Spleen (tissue), 11 donors: Measurements from ENCODE around the gene CBX2. TPM values are rescaled to one million over a fixed set of nuclear protein-coding genes. Genes with fewer than 3 reads are reported as not detected.
A peak's percentile ranks its signal among the peaks of the same experiment; 100 is the strongest.

Experiments used
- DNase-seq: peaks from one replicate; pipeline ENCODE4 v3.0.0-alpha.2; 2020
- H3K27ac ChIP-seq, 8 donors: fragments of 200-600 bp; sonication (generic) in 7 of 8; 1 replicate in 4 of 8; 2 replicates in 4 of 8; pipeline versions ENCODE4 v1.5.0 to v1.8.0; 2016 to 2021; ENCODE audit warnings: inconsistent platforms in 4 of 8, mild to moderate bottlenecking in 4 of 8, moderate library complexity in 1 of 8
- H3K27me3 ChIP-seq, 7 donors: fragments of 200-600 bp; sonication (generic) in 6 of 7; replicated peaks in 1 of 7; 1 replicate in 4 of 7; 2 replicates in 3 of 7; pipeline versions ENCODE4 v1.5.0 to v1.8.0; 2016 to 2021; ENCODE audit warnings: inconsistent platforms in 3 of 7, mild to moderate bottlenecking in 1 of 7
- H3K36me3 ChIP-seq, 6 donors: fragments of 200-600 bp; sonication (generic) in 5 of 6; 1 replicate in 4 of 6; 2 replicates in 2 of 6; pipeline versions ENCODE4 v1.5.0 to v1.8.0; 2016 to 2021; ENCODE audit warnings: inconsistent platforms in 2 of 6
- H3K4me1 ChIP-seq, 6 donors: fragments of 200-600 bp; sonication (generic) in 5 of 6; 1 replicate in 3 of 6; 2 replicates in 3 of 6; pipeline versions ENCODE4 v1.5.0 to v1.8.0; 2016 to 2021; ENCODE audit warnings: inconsistent platforms in 3 of 6
- H3K4me3 ChIP-seq, 8 donors: fragments of 200-600 bp; sonication (generic) in 7 of 8; 1 replicate in 4 of 8; 2 replicates in 4 of 8; pipeline versions ENCODE4 v1.5.0 to v1.8.0; 2016 to 2021; ENCODE audit warnings: inconsistent platforms in 4 of 8, mild to moderate bottlenecking in 4 of 8, moderate library complexity in 2 of 8
- H3K9me3 ChIP-seq, 8 donors: fragments of 200-600 bp; sonication (generic) in 7 of 8; 1 replicate in 4 of 8; 2 replicates in 4 of 8; pipeline versions ENCODE4 v1.5.0 to v1.8.0; 2016 to 2021; ENCODE audit warnings: inconsistent platforms in 4 of 8
- POLR2A ChIP-seq, 3 donors: fragments of 450-650 bp; IDR thresholded peaks; one replicate each; pipeline ENCODE4 v1.5.1; 2017; ENCODE audit warnings: antibody characterized with exemption in 3 of 3, mild to moderate bottlenecking in 1 of 3
- POLR2AphosphoS5 ChIP-seq, 3 donors: sonication (generic); formaldehyde crosslinking; IDR thresholded peaks; one replicate each; pipeline ENCODE4 v1.5.1; 2017; ENCODE audit warnings: antibody characterized with exemption in 3 of 3
- WGBS, 5 donors: extraction: QIAGEN DNeasy Blood & Tissue Kit in 3 of 5; methylation state at CpG; one replicate each; pipeline versions ENCODE4 v1.1.5 to v1.1.7; 2013 to 2018; 5-methylcytosine and 5-hydroxymethylcytosine counted together
- intact Hi-C: fragments of 100-400 bp; cut with DNase I; formaldehyde crosslinking; loops from one replicate; pipeline ENCODE4 v1.15.0; 2023; ENCODE audit warnings: low total_unique reads
- polyA plus RNA-seq, 3 donors: library from polyadenylated mRNA; stranded (reverse); fragments of 200-250 nt; gene quantifications; one replicate each; pipeline ENCODE4 v1.2.1, GENCODE V29; 2013
- total RNA-seq, 7 donors: library from RNA; depleted of rRNA in 3 of 7; stranded (reverse); fragments of >200 nt in 3 of 7; fragmentation: NEBNext Ultra II Directional in 4 of 7; extraction: Animal tissue kit (Norgen Biotek cat#: 25700) in 4 of 7; gene quantifications; one replicate each; pipeline versions ENCODE4 v1.1.0 to v1.2.1, GENCODE V29; 2016 to 2021
- TF ChIP-seq, protein P1 (sequence below), 11 experiments: fragments of 200-600 bp in 7 of 11; fragments of 450-650 bp in 4 of 11; sonication (generic) in 4 of 11; IDR thresholded peaks in 8 of 11; conservative IDR thresholded peaks in 3 of 11; 1 replicate in 7 of 11; 2 replicates in 4 of 11; pipeline versions ENCODE4 v1.4.0 to v1.8.0; 2016 to 2021; ENCODE audit warnings: antibody characterized with exemption in 11 of 11, inconsistent platforms in 4 of 11, mild to moderate bottlenecking in 1 of 11
- donor health status: healthy with polysubstance abuse.
- donor health status: DM: no; HTN: no; CAD: no; lungs with moderate emphysema.
- donor health status: DM: no; HTN: no; CAD: no.
- donor health status: Bipolar disorder and iron deficiency.
- donor health status: healthy.
- donor health status: DM: no; HTN: no; CAD: no.
- donor health status: DM: yes; HTN: yes; CAD: no.

The CBX2 gene
- total and polyA plus RNA-seq, 10 donors: 0.48 to 6.2 (median 3.3) TPM

DNA sequence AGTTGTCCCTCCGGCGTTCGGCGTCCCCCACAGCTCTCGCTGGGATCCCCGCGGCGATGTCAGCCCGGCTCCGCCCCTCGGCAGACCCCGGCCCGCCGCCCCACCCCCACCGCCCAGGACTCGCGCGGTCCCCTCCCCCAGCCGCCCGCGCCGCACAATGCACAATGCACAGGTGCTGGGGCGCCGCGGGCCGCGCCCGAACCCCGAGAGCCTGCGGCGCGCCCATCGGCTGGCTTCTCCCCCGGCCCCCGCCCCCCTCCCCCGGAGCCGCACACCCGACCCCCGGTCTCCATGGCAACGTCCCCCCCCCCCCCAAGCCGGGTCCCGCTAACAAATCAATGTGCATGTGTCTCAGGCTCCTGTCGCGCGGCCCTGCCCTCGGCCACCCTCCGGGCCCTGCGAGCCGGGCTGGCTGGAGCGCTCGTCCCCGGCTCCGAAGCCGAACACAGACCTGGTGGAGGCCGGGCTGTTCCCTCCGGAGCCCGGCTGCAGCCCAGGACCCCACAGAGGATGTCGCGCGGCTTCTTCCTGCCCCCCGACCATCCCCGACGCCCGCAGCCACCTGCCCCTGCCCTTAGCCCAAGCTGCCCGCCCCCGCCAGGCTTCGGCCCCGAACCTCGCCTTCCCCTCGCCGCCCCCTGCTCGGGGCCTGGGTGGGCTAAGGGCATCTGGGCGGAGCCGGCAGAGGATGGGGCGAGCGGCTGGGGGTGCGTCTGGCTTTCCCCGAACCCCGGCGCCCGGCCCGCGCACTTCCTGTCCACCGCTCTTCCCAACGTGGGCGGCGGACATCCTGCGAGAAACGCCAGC is 19.7 kb downstream of the CBX2 start:
- Histone ChIP-seq H3K27me3 (peaks cover 36 to 79% (median 65%) of the 10 kb centered on the region in 7 donors), H3K27ac (peak overlapping the region in 5 of 8 donors; percentile 54 to 89 (median 85)), H3K4me1 (peaks cover 31 to 78% (median 71%) of the 10 kb centered on the region in 6 donors), H3K36me3 (peaks cover 0 to 11% (median 2%) of the 10 kb centered on the region in 6 donors), H3K4me3 (peak overlapping the region; percentile 48 to 80 (median 62)), H3K9me3 (peaks cover 0 to 15% (median 0%) of the 10 kb centered on the region in 8 donors)
- WGBS, 5 donors: 0 to 1% (median 1%) methylated on average over 14 to 89 of the region's 89 CpGs
- TF ChIP-seq POLR2A (IDR thresholded peaks at IDR 0.05) (no peak), POLR2AphosphoS5 (IDR thresholded peaks at IDR 0.05) (peak in 1 of 3 donors; percentile 44)
- intact Hi-C loops: loop anchor here (5.0 kb wide), 1 partner anchor 195 kb away; no protein-coding TSS in a partner anchor
- peak; percentile 89 for DNase-seq

DNA sequence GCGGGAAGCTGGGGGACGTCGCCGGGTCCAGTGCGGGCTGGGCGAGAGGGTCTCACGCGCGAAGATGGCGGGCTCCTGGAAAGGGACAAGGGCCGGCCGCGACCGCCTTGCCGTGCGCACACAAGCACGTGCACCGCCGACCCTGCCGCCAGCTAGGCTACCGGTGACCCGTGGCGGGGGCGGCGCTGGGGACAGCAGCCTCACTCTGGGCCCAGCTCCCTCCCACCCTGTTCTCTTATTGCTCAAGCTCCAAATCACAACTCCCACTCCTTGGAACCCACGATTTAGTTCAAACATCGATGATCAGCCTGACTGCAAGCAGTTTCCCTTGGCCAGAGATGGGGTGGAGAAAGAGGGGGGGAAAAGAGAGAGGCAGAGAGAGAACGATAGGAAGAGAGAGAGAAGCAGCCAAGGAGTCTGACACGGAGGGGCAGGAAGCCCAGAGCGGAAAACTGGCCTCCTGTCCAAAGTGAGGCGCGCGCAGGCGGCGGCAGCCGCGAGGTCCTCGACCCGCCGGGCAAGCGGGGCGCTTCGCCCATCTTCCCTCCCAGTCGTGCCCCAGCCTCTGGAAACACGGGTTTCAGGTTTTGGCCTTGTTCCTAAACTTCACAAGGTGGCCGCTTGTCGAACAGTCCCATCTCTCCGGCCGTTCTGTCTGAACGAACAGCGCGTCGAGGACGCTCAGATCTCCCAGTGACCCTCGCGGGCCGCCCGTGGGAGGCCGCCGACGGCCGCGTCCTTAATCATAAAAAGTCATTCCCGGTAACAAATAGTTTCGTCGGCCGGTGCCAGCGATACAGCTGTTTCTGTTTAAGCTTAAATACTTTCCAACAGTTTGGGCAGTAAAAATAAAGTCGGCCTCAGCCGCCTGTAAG is 20.6 kb downstream of the CBX2 start:
- 2 to 4% (median 2%) methylated on average over 55 to 70 of the region's 70 CpGs for WGBS, 5 donors

DNA sequence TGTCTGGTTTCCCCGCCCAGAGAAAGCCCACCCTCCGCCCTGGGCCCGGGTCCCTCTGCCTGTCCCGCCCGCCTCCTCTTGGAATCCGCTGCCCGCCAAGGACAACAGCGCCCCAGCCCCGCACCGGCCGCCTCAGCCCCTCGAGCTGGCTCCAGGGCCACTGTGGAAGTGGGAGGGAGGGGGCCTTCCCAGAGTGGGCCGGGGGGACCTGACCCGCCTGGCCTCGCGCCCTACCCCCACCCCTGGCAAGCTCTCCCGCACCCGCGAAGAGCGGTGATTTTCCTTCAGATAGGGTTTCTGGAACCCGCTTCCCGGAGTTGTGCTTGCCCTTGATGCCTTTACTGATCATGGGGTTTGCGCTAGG is 21.2 kb downstream of the CBX2 start:
- Histone ChIP-seq H3K27ac (no peak overlapping the region), H3K9me3 (peaks cover 0 to 28% (median 0%) of the 10 kb centered on the region in 8 donors), H3K36me3 (peaks cover 0 to 11% (median 2%) of the 10 kb centered on the region in 6 donors), H3K4me1 (peaks cover 37 to 83% (median 79%) of the 10 kb centered on the region in 6 donors), H3K4me3 (peak overlapping the region in 1 of 8 donors; percentile 80), H3K27me3 (peaks cover 46 to 79% (median 69%) of the 10 kb centered on the region in 7 donors)
- TF ChIP-seq POLR2A (IDR thresholded peaks at IDR 0.05): no peak
- TF ChIP-seq, protein P1, sequence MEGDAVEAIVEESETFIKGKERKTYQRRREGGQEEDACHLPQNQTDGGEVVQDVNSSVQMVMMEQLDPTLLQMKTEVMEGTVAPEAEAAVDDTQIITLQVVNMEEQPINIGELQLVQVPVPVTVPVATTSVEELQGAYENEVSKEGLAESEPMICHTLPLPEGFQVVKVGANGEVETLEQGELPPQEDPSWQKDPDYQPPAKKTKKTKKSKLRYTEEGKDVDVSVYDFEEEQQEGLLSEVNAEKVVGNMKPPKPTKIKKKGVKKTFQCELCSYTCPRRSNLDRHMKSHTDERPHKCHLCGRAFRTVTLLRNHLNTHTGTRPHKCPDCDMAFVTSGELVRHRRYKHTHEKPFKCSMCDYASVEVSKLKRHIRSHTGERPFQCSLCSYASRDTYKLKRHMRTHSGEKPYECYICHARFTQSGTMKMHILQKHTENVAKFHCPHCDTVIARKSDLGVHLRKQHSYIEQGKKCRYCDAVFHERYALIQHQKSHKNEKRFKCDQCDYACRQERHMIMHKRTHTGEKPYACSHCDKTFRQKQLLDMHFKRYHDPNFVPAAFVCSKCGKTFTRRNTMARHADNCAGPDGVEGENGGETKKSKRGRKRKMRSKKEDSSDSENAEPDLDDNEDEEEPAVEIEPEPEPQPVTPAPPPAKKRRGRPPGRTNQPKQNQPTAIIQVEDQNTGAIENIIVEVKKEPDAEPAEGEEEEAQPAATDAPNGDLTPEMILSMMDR (IDR thresholded peaks at IDR 0.05 in 8 of 11, conservative IDR thresholded peaks at IDR 0.05 in 3 of 11): no peak
- TF ChIP-seq POLR2AphosphoS5 (IDR thresholded peaks at IDR 0.05): no peak
- intact Hi-C loops: loop anchor here (5.0 kb wide), 1 partner anchor 193 kb away; no protein-coding TSS in a partner anchor
- 4 to 9% (median 6%) methylated on average over 15 to 23 of the region's 23 CpGs for WGBS, 5 donors
- DNase-seq: no peak

More for the DNA sequence above, 20.6 kb downstream of the CBX2 start:
- Histone ChIP-seq H3K4me1 (peaks cover 37 to 78% (median 72%) of the 10 kb centered on the region in 6 donors), H3K27ac (peak overlapping the region in 1 of 8 donors; percentile 86), H3K27me3 (peaks cover 41 to 79% (median 65%) of the 10 kb centered on the region in 7 donors), H3K9me3 (peaks cover 0 to 22% (median 0%) of the 10 kb centered on the region in 8 donors), H3K4me3 (peak overlapping the region in 7 of 8 donors; percentile 60 to 80 (median 63)), H3K36me3 (peaks cover 0 to 11% (median 2%) of the 10 kb centered on the region in 6 donors)
- TF ChIP-seq, protein P1 (IDR thresholded peaks at IDR 0.05 in 8 of 11, conservative IDR thresholded peaks at IDR 0.05 in 3 of 11): no peak
- TF ChIP-seq POLR2AphosphoS5 (IDR thresholded peaks at IDR 0.05): peak in 1 of 3 donors; percentile 30
- no peak for TF ChIP-seq POLR2A (IDR thresholded peaks at IDR 0.05)
- no peak for DNase-seq
- intact Hi-C loops: loop anchor here (5.0 kb wide), 1 partner anchor 194 kb away; no protein-coding TSS in a partner anchor
